ENCODE data around the gene WNT11.

WNT11 gene

GRCh38 chr11:76140912-76141574, 65.3 kb downstream of the WNT11 start:
- no peak overlapping the region for H3K27ac ChIP-seq (ENCODE audit: low read depth, low read length)
- no peaks in the 10 kb centered on the region for H3K79me2 ChIP-seq (ENCODE audit: control insufficient read depth, low read length)
- no peak overlapping the region for H3K4me3 ChIP-seq (ENCODE audit: low read length)
- H3K9me2 ChIP-seq (replicated peaks; ENCODE audit: control insufficient read depth, low read length) = no peaks in the 10 kb centered on the region
- no peaks in the 10 kb centered on the region for H3K4me1 ChIP-seq (ENCODE audit: control insufficient read depth, low read length)
- peaks cover 10% of the 10 kb centered on the region for H3F3A ChIP-seq (ENCODE audit: control insufficient read depth, insufficient read depth)
- no peak overlapping the region for H3K4me2 ChIP-seq (ENCODE audit: low read length)
- no peaks in the 10 kb centered on the region for H3K27me3 ChIP-seq (ENCODE audit: control insufficient read depth, low read length)
- no peak for TF ChIP-seq CTCF (IDR thresholded peaks at IDR 0.05; ENCODE audit: low read depth, low read length, poor library complexity, severe bottlenecking)
- TF ChIP-seq EZH2phosphoT487 (IDR thresholded peaks at IDR 0.05; ENCODE audit: borderline replicate concordance, low read length) = no peak
- H4K20me1 ChIP-seq (ENCODE audit: control insufficient read depth, insufficient read depth, low read depth, low read length) = 0 out of 2 replicates have a peak, but pooled peaks cover 3% of the 10 kb centered on the region
- peaks cover 56% of the 10 kb centered on the region for H3K36me3 ChIP-seq (ENCODE audit: control insufficient read depth, low read length)
- H3K9me3 ChIP-seq (ENCODE audit: control insufficient read depth, insufficient read depth, low read length) = no peaks in the 10 kb centered on the region

- Histone ChIP-seq H3K36me3 (ENCODE audit: control insufficient read depth, low read length) (peaks cover 72% of the 10 kb centered on the region), H3K4me2 (ENCODE audit: low read length) (no peak overlapping the region)
Observed at GRCh38 chr11:76139314-76139713, 67.0 kb downstream of the WNT11 start.

More at GRCh38 chr11:76139314-76139713, 67.0 kb downstream of the WNT11 start:
- Histone ChIP-seq H3K79me2 (ENCODE audit: control insufficient read depth, low read length) (no peaks in the 10 kb centered on the region), H3K4me3 (ENCODE audit: low read length) (no peak overlapping the region), H3F3A (ENCODE audit: control insufficient read depth, insufficient read depth) (no peaks in the 10 kb centered on the region), H3K27me3 (ENCODE audit: control insufficient read depth, low read length) (no peaks in the 10 kb centered on the region), H4K20me1 (ENCODE audit: control insufficient read depth, insufficient read depth, low read depth, low read length) (no peaks in the 10 kb centered on the region), H3K9me3 (ENCODE audit: control insufficient read depth, insufficient read depth, low read length) (no peaks in the 10 kb centered on the region), H3K9me2 (replicated peaks; ENCODE audit: control insufficient read depth, low read length) (no peaks in the 10 kb centered on the region), H3K27ac (ENCODE audit: low read depth, low read length) (no peak overlapping the region), H3K4me1 (ENCODE audit: control insufficient read depth, low read length) (no peaks in the 10 kb centered on the region)
- TF ChIP-seq CTCF (IDR thresholded peaks at IDR 0.05; ENCODE audit: low read depth, low read length, poor library complexity, severe bottlenecking) (no peak), EZH2phosphoT487 (IDR thresholded peaks at IDR 0.05; ENCODE audit: borderline replicate concordance, low read length) (no peak)

Data from DOHH2 (cell line).